ENCODE measurements around the gene TMEM120B. TPM values are rescaled to one million over a fixed set of nuclear protein-coding genes. Genes with fewer than 3 reads are reported as not detected.
"Not testable (repeated sequence)": the region's sequence is repeated elsewhere in the genome, so short reads cannot be mapped to it uniquely, and the experiment has no call there.

The TMEM120B gene
- total RNA-seq, 2 donors from 2014 or later, result 8.6 to 13.7 TPM

DNA sequence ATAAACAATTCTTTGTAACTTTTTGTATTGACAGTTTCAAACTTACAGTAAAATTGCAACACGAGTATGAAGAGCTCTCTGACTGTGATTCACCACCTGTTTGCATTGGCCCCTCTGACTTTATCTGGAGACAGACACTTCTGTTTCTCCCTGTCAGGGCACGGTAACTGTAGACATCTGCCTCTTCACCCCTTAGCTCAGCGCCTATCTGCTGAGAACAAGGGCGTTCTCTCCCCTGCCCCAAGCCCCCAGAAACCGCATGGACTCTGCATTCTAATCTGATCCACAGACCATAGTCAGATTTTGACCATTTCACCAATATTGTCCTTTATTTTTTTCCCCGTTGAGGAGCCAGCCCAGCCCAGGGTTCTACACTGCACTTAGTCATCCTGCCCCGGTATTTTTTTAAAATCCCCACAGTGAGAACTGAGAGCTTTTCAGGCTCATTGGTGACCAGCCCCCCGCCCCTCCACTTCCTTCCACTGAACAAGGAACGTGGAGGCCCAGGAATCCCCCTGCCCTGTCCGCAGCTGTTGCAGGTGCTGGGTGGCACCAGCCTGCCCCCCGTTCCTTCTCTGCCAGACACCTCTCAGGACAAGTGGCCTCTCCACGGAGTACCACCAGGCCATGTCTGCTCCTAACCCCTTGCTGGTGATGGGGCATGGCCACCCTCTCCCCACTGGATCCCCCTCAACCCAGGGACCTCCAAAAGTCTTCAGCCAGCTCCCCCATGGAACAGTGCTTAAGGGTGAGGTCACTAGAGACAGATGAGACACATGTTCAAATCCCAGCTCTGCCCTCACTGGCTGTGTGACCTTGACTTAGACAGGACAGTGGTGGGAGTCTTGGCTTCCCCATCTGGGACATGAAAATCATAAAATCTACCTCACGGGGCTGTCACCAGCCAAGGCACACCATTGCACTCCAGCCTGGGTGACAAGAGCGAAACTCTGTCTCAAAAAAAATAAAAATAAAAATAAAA lies 69.7 kb downstream of the TMEM120B start:
- peak overlapping the region; percentile 87 for H3K27ac Mint-ChIP-seq
- peak overlapping the region; percentile 74 for H3K4me3 Mint-ChIP-seq
- H3K4me1 Mint-ChIP-seq, result peaks cover 31% of the 10 kb centered on the region
- peak; percentile 77 for ATAC-seq (replicated peaks)
- no peaks in the 10 kb centered on the region for H3K9me3 Mint-ChIP-seq
- peaks cover 88% of the 10 kb centered on the region for H3K36me3 Mint-ChIP-seq (ENCODE audit: low read depth)
- H3K27me3 Mint-ChIP-seq, result no peaks in the 10 kb centered on the region

- no peak for ATAC-seq (replicated peaks)
- peaks cover 93% of the 10 kb centered on the region for H3K36me3 Mint-ChIP-seq (ENCODE audit: low read depth)
- no peaks in the 10 kb centered on the region for H3K27me3 Mint-ChIP-seq
- H3K27ac Mint-ChIP-seq, result peak overlapping the region; percentile 79
- H3K4me1 Mint-ChIP-seq, result peaks cover 35% of the 10 kb centered on the region
- H3K9me3 Mint-ChIP-seq, result no peaks in the 10 kb centered on the region
- H3K4me3 Mint-ChIP-seq, result peak overlapping the region; percentile 74
These were observed 71.2 kb downstream of the TMEM120B start for GRCh38 chr12:121783766-121784165.

DNA sequence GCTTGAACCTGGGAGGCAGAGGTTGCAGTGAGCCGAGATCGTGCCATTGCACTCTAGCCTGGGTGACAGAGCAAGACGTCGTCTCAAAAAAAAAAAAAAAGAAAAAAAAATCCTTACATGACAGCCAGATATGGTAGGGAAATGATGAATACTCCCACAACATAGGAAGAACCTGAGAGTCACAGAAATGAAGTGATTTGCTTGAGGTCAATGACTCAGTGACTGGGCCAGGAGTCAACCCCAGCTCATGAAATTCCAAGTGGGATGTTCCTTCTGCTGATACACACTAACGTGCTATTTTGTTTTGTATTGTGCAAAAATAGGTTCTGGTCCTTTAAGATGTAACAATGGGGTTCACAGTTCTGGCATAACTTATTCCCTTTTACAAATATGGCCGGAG lies 71.9 kb downstream of the TMEM120B start:
- Mint-ChIP-seq H3K4me3 (peak overlapping the region; percentile 74), H3K4me1 (peaks cover 35% of the 10 kb centered on the region), H3K27ac (peak overlapping the region; percentile 79)

GRCh38 chr12:121786440-121786825 lies 73.9 kb downstream of the TMEM120B start:
- Mint-ChIP-seq H3K9me3 (no peaks in the 10 kb centered on the region), H3K27me3 (no peaks in the 10 kb centered on the region), H3K4me3 (peak overlapping the region; percentile 94), H3K4me1 (peaks cover 44% of the 10 kb centered on the region), H3K27ac (peak overlapping the region; percentile 98), H3K36me3 (ENCODE audit: low read depth) (peaks cover 93% of the 10 kb centered on the region)
- no peak for ATAC-seq (replicated peaks)

More for the DNA sequence above, 71.9 kb downstream of the TMEM120B start:
- peaks cover 93% of the 10 kb centered on the region for H3K36me3 Mint-ChIP-seq (ENCODE audit: low read depth)
- peak; percentile 47 for ATAC-seq (replicated peaks)
- H3K27me3 Mint-ChIP-seq, result no peaks in the 10 kb centered on the region
- no peaks in the 10 kb centered on the region for H3K9me3 Mint-ChIP-seq

GRCh38 chr12:121787063-121788025 lies 74.8 kb downstream of the TMEM120B start:
- Mint-ChIP-seq H3K9me3 (no peaks in the 10 kb centered on the region), H3K4me3 (peak overlapping the region; percentile 94), H3K27ac (peak overlapping the region; percentile 98), H3K36me3 (ENCODE audit: low read depth) (peaks cover 93% of the 10 kb centered on the region), H3K27me3 (no peaks in the 10 kb centered on the region), H3K4me1 (peaks cover 40% of the 10 kb centered on the region)
- ATAC-seq (replicated peaks), result no peak

DNA sequence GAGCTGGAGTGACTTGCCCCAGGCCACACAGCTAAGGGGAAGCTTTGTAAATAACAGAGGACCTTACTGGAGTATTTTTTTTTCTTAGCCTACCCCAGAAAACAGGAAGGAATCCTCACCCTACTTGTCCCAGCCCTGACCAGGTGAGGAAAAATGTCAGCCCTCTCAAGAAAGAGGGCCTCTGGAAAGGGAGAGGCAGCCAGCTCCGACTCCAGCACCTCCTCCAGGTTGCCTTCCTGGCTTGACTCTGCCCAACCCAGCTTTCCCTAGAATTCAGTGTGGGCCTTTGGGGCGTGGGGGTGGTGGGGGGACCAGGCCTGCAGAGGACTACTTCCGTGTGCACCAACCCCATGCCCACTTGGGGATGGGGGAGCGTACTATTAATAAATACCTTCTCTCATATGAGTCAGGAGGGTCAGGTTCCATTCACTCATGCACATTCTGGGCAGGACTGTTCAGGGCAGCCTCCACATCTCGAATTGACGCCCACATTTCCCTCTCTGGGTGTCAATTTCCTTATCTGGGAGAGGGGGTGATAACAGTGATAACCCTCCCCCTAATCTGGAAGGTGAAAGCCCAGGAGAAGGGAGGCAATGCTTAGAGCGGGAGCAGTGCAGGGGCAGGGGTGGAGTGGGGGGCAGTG lies 75.7 kb downstream of the TMEM120B start:
- Mint-ChIP-seq H3K4me3 (peak overlapping the region; percentile 94), H3K4me1 (peaks cover 38% of the 10 kb centered on the region), H3K27ac (peak overlapping the region; percentile 98), H3K27me3 (no peaks in the 10 kb centered on the region), H3K36me3 (ENCODE audit: low read depth) (peaks cover 88% of the 10 kb centered on the region), H3K9me3 (no peaks in the 10 kb centered on the region)
- no peak for ATAC-seq (replicated peaks)

- Mint-ChIP-seq H3K9me3 (no peaks in the 10 kb centered on the region), H3K27me3 (no peaks in the 10 kb centered on the region), H3K36me3 (ENCODE audit: low read depth) (peaks cover 81% of the 10 kb centered on the region), H3K4me3 (peak overlapping the region; percentile 94), H3K27ac (peak overlapping the region; percentile 98), H3K4me1 (peaks cover 34% of the 10 kb centered on the region)
- ATAC-seq (replicated peaks), result no peak
These were observed 76.8 kb downstream of the TMEM120B start for GRCh38 chr12:121789233-121789781.

- Mint-ChIP-seq H3K36me3 (ENCODE audit: low read depth) (peaks cover 81% of the 10 kb centered on the region), H3K27me3 (no peaks in the 10 kb centered on the region)
- ATAC-seq (replicated peaks), result peak; percentile 59
These were observed 77.5 kb downstream of the TMEM120B start for GRCh38 chr12:121789800-121790728.

GRCh38 chr12:121790785-121791184 lies 78.2 kb downstream of the TMEM120B start:
- H3K9me3 Mint-ChIP-seq; ATAC-seq (replicated peaks); H3K27me3 Mint-ChIP-seq: not testable (repeated sequence)
- peak overlapping the region; percentile 94 for H3K4me3 Mint-ChIP-seq
- H3K4me1 Mint-ChIP-seq, result peaks cover 40% of the 10 kb centered on the region
- H3K27ac Mint-ChIP-seq, result peak overlapping the region; percentile 98
- H3K36me3 Mint-ChIP-seq (ENCODE audit: low read depth), result peaks cover 84% of the 10 kb centered on the region

More at GRCh38 chr12:121789800-121790728, 77.5 kb downstream of the TMEM120B start:
- peak overlapping the region; percentile 94 for H3K4me3 Mint-ChIP-seq
- no peaks in the 10 kb centered on the region for H3K9me3 Mint-ChIP-seq
- peaks cover 36% of the 10 kb centered on the region for H3K4me1 Mint-ChIP-seq
- H3K27ac Mint-ChIP-seq, result peak overlapping the region; percentile 98

- H3K9me3 Mint-ChIP-seq, result no peaks in the 10 kb centered on the region
- peaks cover 33% of the 10 kb centered on the region for H3K4me1 Mint-ChIP-seq
- H3K4me3 Mint-ChIP-seq, result peak overlapping the region; percentile 94
- ATAC-seq (replicated peaks), result no peak
- peak overlapping the region; percentile 98 for H3K27ac Mint-ChIP-seq
- H3K27me3 Mint-ChIP-seq, result no peaks in the 10 kb centered on the region
- H3K36me3 Mint-ChIP-seq (ENCODE audit: low read depth), result peaks cover 80% of the 10 kb centered on the region
These were observed 79.4 kb downstream of the TMEM120B start for GRCh38 chr12:121791671-121792551.

DNA sequence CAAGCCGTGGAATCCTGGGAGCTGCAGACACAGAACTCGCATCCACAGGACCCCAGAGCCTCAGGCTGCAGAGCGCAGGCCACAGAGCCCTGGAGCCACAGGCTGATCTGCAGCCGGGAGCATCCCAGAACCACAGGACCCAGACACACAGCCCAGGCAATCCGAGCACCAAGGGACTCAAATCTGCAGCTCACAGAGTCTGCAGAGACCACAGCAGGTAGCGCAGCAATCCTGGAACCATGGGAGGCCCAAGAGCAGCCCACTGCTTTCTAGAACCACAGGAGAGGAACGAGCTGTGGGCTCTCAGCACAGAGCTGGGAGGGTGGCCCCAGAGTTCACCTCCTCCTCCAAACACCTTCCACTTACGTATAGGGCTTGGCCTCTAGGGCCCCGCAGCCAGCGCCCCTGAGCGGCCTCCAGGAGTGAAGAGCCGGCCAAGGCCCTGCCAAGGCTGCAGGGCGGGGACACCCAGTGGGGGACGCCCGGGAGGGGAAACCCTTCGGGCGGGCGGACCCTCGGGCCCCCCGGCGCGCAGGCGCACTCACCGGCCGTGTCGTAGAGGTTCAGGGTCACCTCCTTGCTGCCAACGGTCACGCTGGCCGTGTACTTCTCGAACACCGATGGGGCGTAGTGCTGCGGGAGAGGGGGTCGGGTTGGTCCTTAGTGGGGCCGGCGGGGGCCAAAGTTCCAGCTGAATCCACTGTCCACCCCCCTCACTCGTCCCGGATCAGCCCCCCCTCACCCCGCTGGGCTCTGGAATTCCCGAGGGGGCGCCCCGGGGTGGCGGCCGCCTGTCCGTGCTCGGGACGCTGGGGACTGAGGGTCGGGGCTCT lies 80.3 kb downstream of the TMEM120B start:
- Mint-ChIP-seq H3K9me3 (no peaks in the 10 kb centered on the region), H3K27me3 (no peaks in the 10 kb centered on the region), H3K4me1 (peaks cover 31% of the 10 kb centered on the region), H3K4me3 (peak overlapping the region; percentile 94), H3K36me3 (ENCODE audit: low read depth) (peaks cover 79% of the 10 kb centered on the region), H3K27ac (peak overlapping the region; percentile 98)
- peak; percentile 11 for ATAC-seq (replicated peaks)

All from activated T-helper 17 cell treated with anti-CD3 and anti-CD28 coated beads, Interleukin-2, amount 50 U/mL, for 72 hours (primary cell).